ENCODE measurements around the gene HEPHL1. TPM values are rescaled to one million over a fixed set of nuclear protein-coding genes. Genes with fewer than 3 reads are reported as not detected.

Gene HEPHL1
- total and polyA plus RNA-seq, 2 donors (not counting 1 experiment from before 2014, with no cell fraction given): not detected

- H3K27me3 ChIP-seq (ENCODE audit: control insufficient read depth, insufficient read depth, low read length): no peaks in the 10 kb centered on the region
- H3K79me2 ChIP-seq (ENCODE audit: control insufficient read depth, insufficient read depth, low read length): no peaks in the 10 kb centered on the region
- no peak overlapping the region for H3K4me3 ChIP-seq (replicated peaks in 1 of 4; ENCODE audit: control extremely low read depth in 1 of 4, insufficient read depth in 1 of 4, low read depth in 3 of 4, low read length in 4 of 4)
- no peak for DNase-seq (ENCODE audit: low read depth in 2 of 2)
- H3K9ac ChIP-seq (ENCODE audit: insufficient read depth, low read length): no peak overlapping the region
- H3K36me3 ChIP-seq (ENCODE audit: control insufficient read depth, insufficient read depth, low read length): no peaks in the 10 kb centered on the region
- no peaks in the 10 kb centered on the region for H3K4me1 ChIP-seq (ENCODE audit: control insufficient read depth, extremely low read depth, insufficient read depth, low read length)
- no peak overlapping the region for H2AFZ ChIP-seq (ENCODE audit: low read length)
- TF ChIP-seq EZH2 (IDR thresholded peaks at IDR 0.05; ENCODE audit: low read length, missing control alignments) (no peak), CTCF (conservative IDR thresholded peaks at IDR 0.05 in 1 of 2, IDR thresholded peaks at IDR 0.05 in 1 of 2; ENCODE audit: low read depth in 1 of 2, low read length in 2 of 2) (no peak)
- no peaks in the 10 kb centered on the region for H3K9me3 ChIP-seq (ENCODE audit: control insufficient read depth, insufficient read depth, low read depth, low read length)
- H4K20me1 ChIP-seq (ENCODE audit: control insufficient read depth, extremely low read depth, insufficient read depth, low read length): no peaks in the 10 kb centered on the region
- H3K27ac ChIP-seq (ENCODE audit: insufficient read depth, low read length): no peak overlapping the region
- no peak overlapping the region for H3K4me2 ChIP-seq (ENCODE audit: extremely low read depth, insufficient read depth, low read length)
Measured at GRCh38 chr11:94011478-94011877, 9.7 kb upstream of the HEPHL1 start.

- no peaks in the 10 kb centered on the region for H3K36me3 ChIP-seq (ENCODE audit: control insufficient read depth, insufficient read depth, low read length)
- no peak overlapping the region for H3K4me3 ChIP-seq (replicated peaks in 1 of 4; ENCODE audit: control extremely low read depth in 1 of 4, insufficient read depth in 1 of 4, low read depth in 3 of 4, low read length in 4 of 4)
- no peaks in the 10 kb centered on the region for H3K9me3 ChIP-seq (ENCODE audit: control insufficient read depth, insufficient read depth, low read depth, low read length)
- H3K4me2 ChIP-seq (ENCODE audit: extremely low read depth, insufficient read depth, low read length): no peak overlapping the region
- no peaks in the 10 kb centered on the region for H3K4me1 ChIP-seq (ENCODE audit: control insufficient read depth, extremely low read depth, insufficient read depth, low read length)
- TF ChIP-seq CTCF (conservative IDR thresholded peaks at IDR 0.05 in 1 of 2, IDR thresholded peaks at IDR 0.05 in 1 of 2; ENCODE audit: low read depth in 1 of 2, low read length in 2 of 2): no peak
- no peak for TF ChIP-seq EZH2 (IDR thresholded peaks at IDR 0.05; ENCODE audit: low read length, missing control alignments)
- DNase-seq (ENCODE audit: low read depth in 2 of 2): peak in 1 of 2 donors; percentile 88
- no peaks in the 10 kb centered on the region for H3K79me2 ChIP-seq (ENCODE audit: control insufficient read depth, insufficient read depth, low read length)
- no peak overlapping the region for H3K27ac ChIP-seq (ENCODE audit: insufficient read depth, low read length)
- H2AFZ ChIP-seq (ENCODE audit: low read length): no peak overlapping the region
- H3K27me3 ChIP-seq (ENCODE audit: control insufficient read depth, insufficient read depth, low read length): no peaks in the 10 kb centered on the region
- no peak overlapping the region for H3K9ac ChIP-seq (ENCODE audit: insufficient read depth, low read length)
- H4K20me1 ChIP-seq (ENCODE audit: control insufficient read depth, extremely low read depth, insufficient read depth, low read length): no peaks in the 10 kb centered on the region
Measured at GRCh38 chr11:94017446-94017845, 3.7 kb upstream of the HEPHL1 start.

- Histone ChIP-seq H2AFZ (ENCODE audit: low read length) (no peak overlapping the region), H3K79me2 (ENCODE audit: control insufficient read depth, insufficient read depth, low read length) (no peaks in the 10 kb centered on the region), H3K4me3 (replicated peaks in 1 of 4; ENCODE audit: control extremely low read depth in 1 of 4, insufficient read depth in 1 of 4, low read depth in 3 of 4, low read length in 4 of 4) (no peak overlapping the region), H3K9me3 (ENCODE audit: control insufficient read depth, insufficient read depth, low read depth, low read length) (no peaks in the 10 kb centered on the region), H4K20me1 (ENCODE audit: control insufficient read depth, extremely low read depth, insufficient read depth, low read length) (no peaks in the 10 kb centered on the region), H3K27ac (ENCODE audit: insufficient read depth, low read length) (no peak overlapping the region), H3K27me3 (ENCODE audit: control insufficient read depth, insufficient read depth, low read length) (no peaks in the 10 kb centered on the region), H3K36me3 (ENCODE audit: control insufficient read depth, insufficient read depth, low read length) (no peaks in the 10 kb centered on the region), H3K9ac (ENCODE audit: insufficient read depth, low read length) (no peak overlapping the region), H3K4me2 (ENCODE audit: extremely low read depth, insufficient read depth, low read length) (no peak overlapping the region), H3K4me1 (ENCODE audit: control insufficient read depth, extremely low read depth, insufficient read depth, low read length) (no peaks in the 10 kb centered on the region)
- TF ChIP-seq EZH2 (IDR thresholded peaks at IDR 0.05; ENCODE audit: low read length, missing control alignments) (no peak), CTCF (conservative IDR thresholded peaks at IDR 0.05 in 1 of 2, IDR thresholded peaks at IDR 0.05 in 1 of 2; ENCODE audit: low read depth in 1 of 2, low read length in 2 of 2) (no peak)
- peak in 1 of 2 donors; percentile 56 for DNase-seq (ENCODE audit: low read depth in 2 of 2)
Measured at GRCh38 chr11:94018721-94019120, 2.4 kb upstream of the HEPHL1 start.
